Liver (tissue), 9 donors: ENCODE data around the gene PPFIBP1. TPM values are rescaled to one million over a fixed set of nuclear protein-coding genes. Genes with fewer than 3 reads are reported as not detected.
"Not testable (repeated sequence)": the region's sequence is repeated elsewhere in the genome, so short reads cannot be mapped to it uniquely, and the experiment has no call there.

Source experiments
- DNase-seq: peaks from one replicate; pipeline ENCODE4 v3.0.0-alpha.2; 2017; ENCODE audit warnings: low spot score
- H3K27ac ChIP-seq, 2 donors: one replicate each; pipeline ENCODE4 v1.7.0; 2013; ENCODE audit warnings: inconsistent platforms in 2 of 2, low read length in 2 of 2, control low read depth in 1 of 2, low read depth in 1 of 2, mild to moderate bottlenecking in 1 of 2
- H3K27me3 ChIP-seq, 4 donors: one replicate each; pipeline versions ENCODE4 v1.6.1 to v1.7.0; 2013; ENCODE audit warnings: low read length in 3 of 4, inconsistent platforms in 1 of 4, mild to moderate bottlenecking in 1 of 4, moderate library complexity in 1 of 4; ENCODE audit not compliant: control insufficient read depth in 4 of 4, insufficient read depth in 4 of 4
- H3K36me3 ChIP-seq, 4 donors: one replicate each; pipeline versions ENCODE4 v1.6.1 to v1.7.0; 2013; ENCODE audit warnings: low read length in 3 of 4, mild to moderate bottlenecking in 3 of 4, low read depth in 1 of 4, moderate library complexity in 1 of 4; ENCODE audit not compliant: control insufficient read depth in 4 of 4, insufficient read depth in 3 of 4
- H3K4me1 ChIP-seq, 4 donors: one replicate each; pipeline versions ENCODE4 v1.6.1 to v1.7.0; 2013; ENCODE audit warnings: low read length in 3 of 4, mild to moderate bottlenecking in 3 of 4, moderate library complexity in 1 of 4; ENCODE audit not compliant: control insufficient read depth in 4 of 4, insufficient read depth in 4 of 4
- H3K4me3 ChIP-seq, 3 donors: one replicate each; pipeline versions ENCODE4 v1.6.1 to v1.7.0; 2013; ENCODE audit warnings: low read length in 3 of 3, control low read depth in 1 of 3, low read depth in 1 of 3, mild to moderate bottlenecking in 1 of 3
- H3K9ac ChIP-seq, 2 donors: one replicate each; pipeline ENCODE4 v1.7.0; 2013; ENCODE audit warnings: low read length in 2 of 2, mild to moderate bottlenecking in 2 of 2, moderate library complexity in 2 of 2, control low read depth in 1 of 2, low read depth in 1 of 2
- H3K9me3 ChIP-seq, 4 donors: one replicate each; pipeline versions ENCODE4 v1.6.1 to v1.7.0; 2013; ENCODE audit warnings: low read length in 3 of 4; ENCODE audit not compliant: control insufficient read depth in 4 of 4
- EGR1 ChIP-seq, 2 donors: IDR thresholded peaks; 2 replicates each; pipeline ENCODE4 v1.6.1; 2016 to 2018; ENCODE audit warnings: antibody characterized with exemption in 2 of 2, low read depth in 2 of 2
- FOXA1 ChIP-seq: IDR thresholded peaks from 2 replicates; pipeline ENCODE4 v1.6.1; 2016; ENCODE audit warnings: antibody characterized with exemption
- FOXA2 ChIP-seq: IDR thresholded peaks from 2 replicates; pipeline ENCODE4 v1.6.1; 2016; ENCODE audit warnings: antibody characterized with exemption
- GABPA ChIP-seq, 2 donors: IDR thresholded peaks in 1 of 2; conservative IDR thresholded peaks in 1 of 2; 2 replicates each; pipeline ENCODE4 v1.6.1; 2016; ENCODE audit warnings: antibody characterized with exemption in 2 of 2, mild to moderate bottlenecking in 1 of 2, moderate library complexity in 1 of 2
- HNF4A ChIP-seq, 2 donors: conservative IDR thresholded peaks; 2 replicates each; pipeline ENCODE4 v1.6.1; 2016; ENCODE audit warnings: antibody characterized with exemption in 2 of 2, mild to moderate bottlenecking in 2 of 2
- HNF4G ChIP-seq: IDR thresholded peaks from 2 replicates; pipeline ENCODE4 v1.6.1; 2016; ENCODE audit warnings: antibody characterized with exemption
- JUND ChIP-seq, 2 donors: IDR thresholded peaks; 2 replicates each; pipeline ENCODE4 v1.6.1; 2016; ENCODE audit warnings: antibody characterized with exemption in 2 of 2
- NR2F2 ChIP-seq: IDR thresholded peaks from 2 replicates; pipeline ENCODE4 v1.6.1; 2016; ENCODE audit warnings: antibody characterized with exemption
- RAD21 ChIP-seq, 2 donors: IDR thresholded peaks; 2 replicates each; pipeline ENCODE4 v1.6.1; 2016; ENCODE audit warnings: antibody characterized with exemption in 2 of 2, mild to moderate bottlenecking in 2 of 2
- RXRA ChIP-seq, 2 donors: IDR thresholded peaks; 2 replicates each; pipeline ENCODE4 v1.6.1; 2017 to 2018; ENCODE audit warnings: antibody characterized with exemption in 2 of 2, mild to moderate bottlenecking in 1 of 2
- SP1 ChIP-seq: IDR thresholded peaks from 2 replicates; pipeline ENCODE4 v1.6.1; 2018; ENCODE audit warnings: antibody characterized with exemption, mild to moderate bottlenecking
- TAF1 ChIP-seq: conservative IDR thresholded peaks from 2 replicates; pipeline ENCODE4 v1.6.1; 2016; ENCODE audit warnings: antibody characterized with exemption, mild to moderate bottlenecking
- YY1 ChIP-seq: IDR thresholded peaks from 2 replicates; pipeline ENCODE4 v1.6.1; 2016; ENCODE audit warnings: antibody characterized with exemption, mild to moderate bottlenecking
- WGBS: extraction: QIAGEN DNeasy Blood & Tissue Kit; methylation state at CpG from one replicate; pipeline ENCODE4 v1.1.7; 2013; 5-methylcytosine and 5-hydroxymethylcytosine counted together
- polyA plus RNA-seq, 2 donors: library from polyadenylated mRNA; stranded (reverse) in 1 of 2; unstranded in 1 of 2; fragments of 200-250 nt in 1 of 2; fragments of >200 nt in 1 of 2; fragmentation: Nextera tagmentation in 1 of 2; extraction: Ambion mirVana in 1 of 2; gene quantifications; one replicate each; pipeline versions ENCODE4 v1.2.1 to v1.2.3, GENCODE V29; 2013 to 2015
- total RNA-seq, 2 donors: library from RNA; depleted of rRNA; stranded (reverse); fragments of >200 nt; gene quantifications; one replicate each; pipeline ENCODE4 v1.2.3, GENCODE V29; 2014
- TF ChIP-seq, protein P1 (sequence below): IDR thresholded peaks from 2 replicates; pipeline ENCODE4 v1.6.1; 2016; ENCODE audit warnings: antibody characterized with exemption
- TF ChIP-seq, protein P2 (sequence below): IDR thresholded peaks from 2 replicates; pipeline ENCODE4 v1.6.1; 2016; ENCODE audit warnings: antibody characterized with exemption
- TF ChIP-seq, protein P3 (sequence below): IDR thresholded peaks from 2 replicates; pipeline ENCODE4 v1.6.1; 2016; ENCODE audit warnings: antibody characterized with exemption
- TF ChIP-seq, protein P4 (sequence below): IDR thresholded peaks from 2 replicates; pipeline ENCODE4 v1.6.1; 2016; ENCODE audit warnings: antibody characterized with exemption, mild to moderate bottlenecking
- TF ChIP-seq, protein P5 (sequence below): fragments of 150-350 bp; IDR thresholded peaks from 2 replicates; pipeline ENCODE4 v1.5.1; 2017; ENCODE audit warnings: improper control_type of control experiment, low read depth, low read length; ENCODE audit not compliant: missing input control
- donor health status: healthy.
- donor health status: healthy.
- donor health status: healthy.
- donor health status: healthy.
- donor health status: healthy.

Gene PPFIBP1
- total and polyA plus RNA-seq, 4 donors, result 10.5 to 65.8 (median 17.4) TPM

DNA sequence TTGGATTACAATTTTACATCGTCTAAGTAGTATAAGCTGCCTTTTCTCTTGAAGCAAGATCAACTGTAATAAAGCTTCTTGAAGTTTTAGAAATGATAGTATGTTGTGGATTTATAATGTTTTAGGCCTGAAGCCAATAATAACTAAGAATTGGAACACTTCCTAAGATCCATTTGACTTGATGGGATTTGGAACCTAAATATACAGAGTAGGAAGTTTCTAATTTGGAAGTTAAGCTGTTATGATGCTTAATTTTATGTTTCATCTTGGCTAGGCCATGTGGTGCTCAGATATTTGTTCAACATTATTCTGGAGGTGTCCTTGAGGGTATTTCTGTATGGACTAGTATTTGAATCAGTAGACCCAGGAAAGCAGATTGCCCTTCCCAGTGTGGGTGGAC lies 74.9 kb downstream of the PPFIBP1 start:
- H3K36me3 ChIP-seq, H3K9me3 ChIP-seq, H3K9ac ChIP-seq, DNase-seq, H3K27ac ChIP-seq, H3K27me3 ChIP-seq, H3K4me1 ChIP-seq, H3K4me3 ChIP-seq: not testable (repeated sequence)
- 86% methylated on average over 1 of the region's 1 CpG for WGBS

DNA sequence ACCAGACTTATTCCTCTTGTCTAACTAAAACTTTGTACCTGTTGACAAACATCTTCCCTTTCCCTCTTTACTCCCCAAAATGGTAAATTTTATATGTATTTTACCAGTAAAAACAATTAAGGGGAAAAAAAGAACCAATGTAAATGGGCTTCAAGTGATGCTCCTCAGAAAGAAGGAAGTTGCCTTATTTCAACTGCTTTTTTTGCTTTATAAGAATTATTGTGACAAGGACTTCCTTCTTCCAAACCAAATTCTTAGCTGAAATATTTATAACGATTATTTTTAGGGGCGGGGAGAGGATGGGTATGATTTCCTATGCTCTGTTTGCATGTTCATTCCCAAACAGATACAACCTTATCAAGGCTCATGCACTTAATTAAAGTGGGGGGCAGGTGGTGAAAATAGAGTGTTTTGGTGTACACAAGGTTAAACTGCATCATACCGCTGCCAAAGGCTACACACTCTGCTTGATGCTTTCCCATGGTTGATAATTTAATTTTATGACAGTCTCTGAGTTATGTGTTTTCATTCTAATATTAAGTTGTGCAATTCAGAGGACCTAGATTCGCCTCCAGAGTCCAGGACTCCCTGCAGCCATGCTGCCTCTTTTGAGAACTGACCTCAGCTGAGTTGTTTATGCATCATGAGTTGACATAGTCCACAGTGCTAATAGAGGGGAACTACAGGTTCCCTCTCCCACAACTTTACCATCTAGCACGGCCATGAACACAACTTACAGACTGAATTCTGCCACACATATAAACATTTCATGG lies 77.2 kb downstream of the PPFIBP1 start:
- H3K27ac ChIP-seq, DNase-seq, H3K36me3 ChIP-seq, H3K9me3 ChIP-seq, H3K9ac ChIP-seq, H3K4me3 ChIP-seq, H3K4me1 ChIP-seq, H3K27me3 ChIP-seq: not testable (repeated sequence)
- WGBS, result 65% methylated on average over 5 of the region's 5 CpGs

DNA sequence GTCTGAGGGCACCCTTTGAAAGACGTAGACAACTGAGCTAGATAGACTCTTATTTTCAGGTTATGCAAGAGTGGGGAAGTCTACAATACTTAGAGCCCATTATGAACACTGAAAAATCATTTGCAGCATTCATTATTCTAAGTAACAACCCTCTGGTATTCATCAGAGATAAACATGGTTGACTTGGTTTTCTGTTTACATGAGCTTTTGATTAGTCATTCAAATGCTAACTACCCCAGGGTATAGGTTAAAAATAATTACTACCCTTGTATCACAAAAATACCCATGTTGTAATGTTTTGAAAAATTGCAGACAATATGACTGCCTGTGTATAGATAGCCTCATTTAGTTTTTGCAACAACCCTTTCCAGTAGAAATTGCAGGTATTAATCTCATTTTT lies 78.5 kb downstream of the PPFIBP1 start:
- TF ChIP-seq, protein P1, sequence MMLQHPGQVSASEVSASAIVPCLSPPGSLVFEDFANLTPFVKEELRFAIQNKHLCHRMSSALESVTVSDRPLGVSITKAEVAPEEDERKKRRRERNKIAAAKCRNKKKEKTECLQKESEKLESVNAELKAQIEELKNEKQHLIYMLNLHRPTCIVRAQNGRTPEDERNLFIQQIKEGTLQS, result no peak
- no peak for TF ChIP-seq FOXA2
- no peak for TF ChIP-seq YY1
- no peak for TF ChIP-seq TAF1
- TF ChIP-seq, protein P2, sequence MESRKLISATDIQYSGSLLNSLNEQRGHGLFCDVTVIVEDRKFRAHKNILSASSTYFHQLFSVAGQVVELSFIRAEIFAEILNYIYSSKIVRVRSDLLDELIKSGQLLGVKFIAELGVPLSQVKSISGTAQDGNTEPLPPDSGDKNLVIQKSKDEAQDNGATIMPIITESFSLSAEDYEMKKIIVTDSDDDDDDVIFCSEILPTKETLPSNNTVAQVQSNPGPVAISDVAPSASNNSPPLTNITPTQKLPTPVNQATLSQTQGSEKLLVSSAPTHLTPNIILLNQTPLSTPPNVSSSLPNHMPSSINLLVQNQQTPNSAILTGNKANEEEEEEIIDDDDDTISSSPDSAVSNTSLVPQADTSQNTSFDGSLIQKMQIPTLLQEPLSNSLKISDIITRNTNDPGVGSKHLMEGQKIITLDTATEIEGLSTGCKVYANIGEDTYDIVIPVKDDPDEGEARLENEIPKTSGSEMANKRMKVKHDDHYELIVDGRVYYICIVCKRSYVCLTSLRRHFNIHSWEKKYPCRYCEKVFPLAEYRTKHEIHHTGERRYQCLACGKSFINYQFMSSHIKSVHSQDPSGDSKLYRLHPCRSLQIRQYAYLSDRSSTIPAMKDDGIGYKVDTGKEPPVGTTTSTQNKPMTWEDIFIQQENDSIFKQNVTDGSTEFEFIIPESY, result no peak
- TF ChIP-seq FOXA1, result no peak
- TF ChIP-seq, protein P3, sequence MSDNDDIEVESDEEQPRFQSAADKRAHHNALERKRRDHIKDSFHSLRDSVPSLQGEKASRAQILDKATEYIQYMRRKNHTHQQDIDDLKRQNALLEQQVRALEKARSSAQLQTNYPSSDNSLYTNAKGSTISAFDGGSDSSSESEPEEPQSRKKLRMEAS, result no peak
- no peak for TF ChIP-seq HNF4G
- no peak for TF ChIP-seq RXRA (IDR thresholded peaks at IDR 0.05)
- TF ChIP-seq HNF4A (conservative IDR thresholded peaks at IDR 0.05), result no peak
- TF ChIP-seq, protein P4, sequence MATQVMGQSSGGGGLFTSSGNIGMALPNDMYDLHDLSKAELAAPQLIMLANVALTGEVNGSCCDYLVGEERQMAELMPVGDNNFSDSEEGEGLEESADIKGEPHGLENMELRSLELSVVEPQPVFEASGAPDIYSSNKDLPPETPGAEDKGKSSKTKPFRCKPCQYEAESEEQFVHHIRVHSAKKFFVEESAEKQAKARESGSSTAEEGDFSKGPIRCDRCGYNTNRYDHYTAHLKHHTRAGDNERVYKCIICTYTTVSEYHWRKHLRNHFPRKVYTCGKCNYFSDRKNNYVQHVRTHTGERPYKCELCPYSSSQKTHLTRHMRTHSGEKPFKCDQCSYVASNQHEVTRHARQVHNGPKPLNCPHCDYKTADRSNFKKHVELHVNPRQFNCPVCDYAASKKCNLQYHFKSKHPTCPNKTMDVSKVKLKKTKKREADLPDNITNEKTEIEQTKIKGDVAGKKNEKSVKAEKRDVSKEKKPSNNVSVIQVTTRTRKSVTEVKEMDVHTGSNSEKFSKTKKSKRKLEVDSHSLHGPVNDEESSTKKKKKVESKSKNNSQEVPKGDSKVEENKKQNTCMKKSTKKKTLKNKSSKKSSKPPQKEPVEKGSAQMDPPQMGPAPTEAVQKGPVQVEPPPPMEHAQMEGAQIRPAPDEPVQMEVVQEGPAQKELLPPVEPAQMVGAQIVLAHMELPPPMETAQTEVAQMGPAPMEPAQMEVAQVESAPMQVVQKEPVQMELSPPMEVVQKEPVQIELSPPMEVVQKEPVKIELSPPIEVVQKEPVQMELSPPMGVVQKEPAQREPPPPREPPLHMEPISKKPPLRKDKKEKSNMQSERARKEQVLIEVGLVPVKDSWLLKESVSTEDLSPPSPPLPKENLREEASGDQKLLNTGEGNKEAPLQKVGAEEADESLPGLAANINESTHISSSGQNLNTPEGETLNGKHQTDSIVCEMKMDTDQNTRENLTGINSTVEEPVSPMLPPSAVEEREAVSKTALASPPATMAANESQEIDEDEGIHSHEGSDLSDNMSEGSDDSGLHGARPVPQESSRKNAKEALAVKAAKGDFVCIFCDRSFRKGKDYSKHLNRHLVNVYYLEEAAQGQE, result no peak
- TF ChIP-seq SP1, result no peak
- no peak for TF ChIP-seq RAD21 (IDR thresholded peaks at IDR 0.05)
- no peak for TF ChIP-seq GABPA (IDR thresholded peaks at IDR 0.05 in 1 of 2, conservative IDR thresholded peaks at IDR 0.05 in 1 of 2)
- TF ChIP-seq NR2F2, result no peak
- TF ChIP-seq, protein P5, sequence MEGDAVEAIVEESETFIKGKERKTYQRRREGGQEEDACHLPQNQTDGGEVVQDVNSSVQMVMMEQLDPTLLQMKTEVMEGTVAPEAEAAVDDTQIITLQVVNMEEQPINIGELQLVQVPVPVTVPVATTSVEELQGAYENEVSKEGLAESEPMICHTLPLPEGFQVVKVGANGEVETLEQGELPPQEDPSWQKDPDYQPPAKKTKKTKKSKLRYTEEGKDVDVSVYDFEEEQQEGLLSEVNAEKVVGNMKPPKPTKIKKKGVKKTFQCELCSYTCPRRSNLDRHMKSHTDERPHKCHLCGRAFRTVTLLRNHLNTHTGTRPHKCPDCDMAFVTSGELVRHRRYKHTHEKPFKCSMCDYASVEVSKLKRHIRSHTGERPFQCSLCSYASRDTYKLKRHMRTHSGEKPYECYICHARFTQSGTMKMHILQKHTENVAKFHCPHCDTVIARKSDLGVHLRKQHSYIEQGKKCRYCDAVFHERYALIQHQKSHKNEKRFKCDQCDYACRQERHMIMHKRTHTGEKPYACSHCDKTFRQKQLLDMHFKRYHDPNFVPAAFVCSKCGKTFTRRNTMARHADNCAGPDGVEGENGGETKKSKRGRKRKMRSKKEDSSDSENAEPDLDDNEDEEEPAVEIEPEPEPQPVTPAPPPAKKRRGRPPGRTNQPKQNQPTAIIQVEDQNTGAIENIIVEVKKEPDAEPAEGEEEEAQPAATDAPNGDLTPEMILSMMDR, result no peak
- no peak for TF ChIP-seq EGR1 (IDR thresholded peaks at IDR 0.05; ENCODE audit: low read depth in 2 of 2)
- no peak for TF ChIP-seq JUND (IDR thresholded peaks at IDR 0.05)
- Histone ChIP-seq H3K9me3 (no peaks in the 10 kb centered on the region), H3K4me1 (peaks cover 0 to 14% (median 9%) of the 10 kb centered on the region in 4 donors), H3K27ac (no peak overlapping the region), H3K36me3 (no peaks in the 10 kb centered on the region), H3K4me3 (no peak overlapping the region), H3K27me3 (no peaks in the 10 kb centered on the region), H3K9ac (no peak overlapping the region)
- DNase-seq, result no peak
- 92% methylated on average over 1 of the region's 1 CpG for WGBS
